ENCODE measurements around the gene TRAK2.
"Not testable (repeated sequence)": the region's sequence is repeated elsewhere in the genome, so short reads cannot be mapped to it uniquely, and the experiment has no call there.

The TRAK2 gene

DNA sequence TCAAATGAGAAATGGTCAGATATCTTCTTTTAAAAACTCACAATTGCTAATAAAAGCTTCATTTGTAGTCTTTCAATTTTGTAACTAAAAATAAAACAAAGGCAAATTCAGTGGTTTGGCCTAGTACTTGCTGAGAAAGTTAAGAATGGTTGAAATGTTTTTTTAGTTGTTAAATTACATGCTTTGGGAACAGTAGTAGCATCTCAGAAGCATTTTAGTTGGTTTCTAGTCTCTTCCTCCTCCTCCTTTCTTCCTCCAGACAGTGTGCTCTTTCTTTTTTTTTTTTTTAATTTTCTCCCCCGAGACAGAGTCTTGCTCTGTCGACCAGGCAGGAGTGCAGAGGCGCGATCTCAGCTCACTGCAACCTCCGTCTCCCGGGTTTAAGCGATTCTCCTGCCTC lies 9.8 kb downstream of the TRAK2 start:
- no peak for DNase-seq (ENCODE audit: low read depth)
- TF ChIP-seq, protein P1, sequence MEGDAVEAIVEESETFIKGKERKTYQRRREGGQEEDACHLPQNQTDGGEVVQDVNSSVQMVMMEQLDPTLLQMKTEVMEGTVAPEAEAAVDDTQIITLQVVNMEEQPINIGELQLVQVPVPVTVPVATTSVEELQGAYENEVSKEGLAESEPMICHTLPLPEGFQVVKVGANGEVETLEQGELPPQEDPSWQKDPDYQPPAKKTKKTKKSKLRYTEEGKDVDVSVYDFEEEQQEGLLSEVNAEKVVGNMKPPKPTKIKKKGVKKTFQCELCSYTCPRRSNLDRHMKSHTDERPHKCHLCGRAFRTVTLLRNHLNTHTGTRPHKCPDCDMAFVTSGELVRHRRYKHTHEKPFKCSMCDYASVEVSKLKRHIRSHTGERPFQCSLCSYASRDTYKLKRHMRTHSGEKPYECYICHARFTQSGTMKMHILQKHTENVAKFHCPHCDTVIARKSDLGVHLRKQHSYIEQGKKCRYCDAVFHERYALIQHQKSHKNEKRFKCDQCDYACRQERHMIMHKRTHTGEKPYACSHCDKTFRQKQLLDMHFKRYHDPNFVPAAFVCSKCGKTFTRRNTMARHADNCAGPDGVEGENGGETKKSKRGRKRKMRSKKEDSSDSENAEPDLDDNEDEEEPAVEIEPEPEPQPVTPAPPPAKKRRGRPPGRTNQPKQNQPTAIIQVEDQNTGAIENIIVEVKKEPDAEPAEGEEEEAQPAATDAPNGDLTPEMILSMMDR (IDR thresholded peaks at IDR 0.05; ENCODE audit: control insufficient read depth, extremely low read depth, insufficient read depth), result no peak
- no peak overlapping the region for H3K4me3 ChIP-seq (ENCODE audit: low read depth, low read length)

DNA sequence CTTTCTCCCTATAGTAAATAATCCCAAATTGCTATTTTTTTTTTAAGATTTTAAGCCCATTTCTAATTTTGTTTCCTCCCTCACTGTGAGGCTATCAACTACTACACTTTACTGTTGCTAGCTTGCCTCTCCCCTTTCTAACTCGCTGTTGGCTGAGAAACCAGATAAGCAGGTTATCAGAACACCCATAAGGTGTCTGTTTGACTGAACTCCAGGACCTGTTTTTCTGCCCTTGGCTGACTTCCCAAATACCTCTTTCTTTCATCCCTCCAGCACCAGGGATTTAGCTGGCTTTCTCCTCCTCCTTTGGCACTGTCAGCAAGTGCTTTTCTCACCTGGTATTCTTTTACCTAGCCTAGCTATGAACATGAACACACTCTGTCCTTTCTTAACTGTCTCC lies 11.1 kb downstream of the TRAK2 start:
- H3K4me3 ChIP-seq (ENCODE audit: low read depth, low read length), result no peak overlapping the region
- TF ChIP-seq, protein P1 (IDR thresholded peaks at IDR 0.05; ENCODE audit: control insufficient read depth, extremely low read depth, insufficient read depth), result no peak
- DNase-seq (ENCODE audit: low read depth), result peak; percentile 98

GRCh38 chr2:201439336-201439922 lies 11.8 kb downstream of the TRAK2 start:
- not testable (repeated sequence) for DNase-seq (ENCODE audit: low read depth); H3K4me3 ChIP-seq (ENCODE audit: low read depth, low read length)

DNA sequence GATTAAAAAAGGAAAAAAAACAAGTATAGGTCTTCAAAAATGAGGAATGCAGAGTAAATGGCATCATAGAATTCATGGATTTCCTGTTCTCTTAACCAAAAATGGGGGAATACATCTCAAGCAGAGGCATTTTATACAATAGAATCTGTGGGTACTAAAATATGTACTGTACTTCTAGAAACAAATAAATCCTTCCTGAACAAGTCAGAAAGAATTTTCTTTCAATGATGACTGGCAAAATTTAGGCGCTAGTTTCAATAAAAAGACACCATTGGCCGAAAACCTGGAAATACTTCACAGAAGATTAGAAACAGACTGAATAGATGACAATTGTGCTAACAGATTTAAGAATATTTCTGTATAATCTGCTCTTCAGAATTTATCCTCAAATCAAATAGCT lies 15.1 kb downstream of the TRAK2 start:
- no peak for DNase-seq (ENCODE audit: low read depth)
- TF ChIP-seq, protein P1 (IDR thresholded peaks at IDR 0.05; ENCODE audit: control insufficient read depth, extremely low read depth, insufficient read depth), result no peak
- no peak overlapping the region for H3K4me3 ChIP-seq (ENCODE audit: low read depth, low read length)

- no peak for DNase-seq (ENCODE audit: low read depth)
- TF ChIP-seq, protein P1 (IDR thresholded peaks at IDR 0.05; ENCODE audit: control insufficient read depth, extremely low read depth, insufficient read depth), result no peak
- no peak overlapping the region for H3K4me3 ChIP-seq (ENCODE audit: low read depth, low read length)
Measured at GRCh38 chr2:201433394-201433995, 17.8 kb downstream of the TRAK2 start.

DNA sequence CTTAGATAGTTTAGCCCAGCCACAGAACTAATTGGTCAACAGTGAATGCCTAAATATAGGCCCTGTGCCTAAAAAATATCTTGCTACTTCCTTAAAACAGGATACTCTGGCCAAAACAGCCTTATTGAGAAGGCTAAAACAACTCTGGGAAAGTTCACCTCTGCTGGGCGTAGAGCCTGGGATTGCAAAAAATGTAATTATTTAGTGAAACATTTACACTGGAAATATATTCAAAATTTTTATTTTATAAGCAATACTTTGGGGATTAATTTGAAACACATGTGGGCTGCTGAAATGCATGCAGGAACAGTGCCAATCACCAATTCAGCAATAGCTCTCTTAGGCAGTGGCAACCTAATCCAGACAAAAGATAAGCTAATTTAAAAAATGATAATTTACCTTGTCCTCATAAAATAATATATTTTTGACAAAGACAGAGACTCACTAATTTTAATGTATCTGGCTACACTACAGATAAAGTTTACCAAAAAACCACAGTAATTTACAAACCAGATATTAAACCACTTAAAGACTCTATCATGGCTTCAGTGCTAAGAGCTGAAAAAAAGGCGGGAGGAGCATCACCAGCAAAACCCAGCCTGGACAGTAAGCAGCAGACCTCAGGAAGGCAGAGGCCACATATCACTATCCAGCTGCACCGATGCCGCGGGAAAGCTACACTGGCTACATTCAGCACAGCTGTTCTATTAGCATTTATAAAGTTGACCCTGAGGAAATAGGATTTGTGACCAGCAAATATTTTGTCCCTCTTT lies 18.5 kb downstream of the TRAK2 start:
- DNase-seq (ENCODE audit: low read depth), result no peak
- TF ChIP-seq, protein P1 (IDR thresholded peaks at IDR 0.05; ENCODE audit: control insufficient read depth, extremely low read depth, insufficient read depth), result no peak
- H3K4me3 ChIP-seq (ENCODE audit: low read depth, low read length), result no peak overlapping the region

DNA sequence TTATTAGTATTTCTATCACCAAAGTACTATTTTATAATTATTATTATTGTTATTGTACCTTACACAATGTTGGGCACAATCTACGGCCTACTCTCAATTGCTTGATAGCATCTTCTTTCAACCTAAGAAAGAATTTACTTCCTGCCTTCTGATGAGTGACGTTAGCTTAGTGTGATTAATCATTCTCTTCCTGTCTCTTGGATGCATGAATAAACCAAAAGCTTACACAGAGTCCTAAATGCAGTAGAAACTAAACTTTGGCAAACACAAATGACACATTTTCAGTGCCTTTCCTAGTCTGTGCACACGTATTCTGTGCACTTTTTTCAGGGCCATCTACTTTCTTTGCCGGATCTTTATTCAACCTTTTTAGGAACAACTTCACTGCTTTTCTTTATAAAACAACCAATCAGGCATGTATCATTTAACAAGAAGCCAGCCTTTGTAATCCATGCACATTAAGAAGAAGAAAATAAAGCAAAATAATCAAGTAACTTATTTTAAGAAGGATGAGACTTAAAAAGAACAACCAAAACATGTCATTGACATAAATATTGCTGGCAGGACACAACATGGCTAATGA lies 19.1 kb downstream of the TRAK2 start:
- DNase-seq (ENCODE audit: low read depth), result no peak
- TF ChIP-seq, protein P1 (IDR thresholded peaks at IDR 0.05; ENCODE audit: control insufficient read depth, extremely low read depth, insufficient read depth), result no peak
- no peak overlapping the region for H3K4me3 ChIP-seq (ENCODE audit: low read depth, low read length)
